ENCODE data around the gene HBP1. TPM values are rescaled to one million over a fixed set of nuclear protein-coding genes. Genes with fewer than 3 reads are reported as not detected.

Gene HBP1
- total and polyA plus RNA-seq, 2 of the 8 experiments (the other 6 are each of a cell fraction or from before 2014, with no cell fraction given): 28.9 to 29.2 TPM

DNA sequence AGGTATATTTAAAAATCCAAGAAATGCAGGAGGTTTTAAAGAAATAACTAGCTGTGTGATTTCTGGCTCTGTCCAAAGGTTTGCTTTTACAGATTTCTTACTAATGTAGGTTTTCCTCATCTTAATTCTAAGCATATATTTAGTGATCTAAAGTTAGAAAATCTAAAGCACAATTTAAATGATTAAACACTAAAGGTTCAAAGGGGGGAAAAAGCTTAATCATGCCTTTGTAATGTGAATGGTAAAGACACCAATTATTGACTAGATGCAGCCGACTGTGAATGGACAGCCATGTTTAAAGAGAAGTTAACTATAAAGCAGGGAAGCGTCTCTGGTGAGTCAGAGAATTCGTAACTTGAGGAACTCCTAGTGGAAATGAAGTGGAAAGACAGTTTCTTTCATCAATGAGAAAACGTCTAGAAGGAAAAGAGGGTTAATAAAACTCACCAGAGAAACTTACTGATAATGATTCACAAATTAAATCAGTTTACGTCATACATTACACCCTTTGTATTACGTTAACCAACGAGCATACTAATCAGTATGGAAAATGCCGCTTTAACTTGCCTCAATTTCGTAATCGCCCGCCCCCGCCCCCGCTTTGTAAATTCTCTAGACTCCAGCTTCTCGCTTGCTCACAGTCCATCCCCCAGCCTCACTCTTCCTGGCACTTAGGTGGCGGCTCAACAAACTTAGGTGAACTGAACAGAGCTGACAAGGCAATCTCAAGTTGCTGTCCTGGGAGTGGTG, 1.1 kb upstream of the HBP1 start (continued):
- TF ChIP-seq TBP (IDR thresholded peaks at IDR 0.05; ENCODE audit: low read depth, low read length) (peak; percentile 66), TCF12 (IDR thresholded peaks at IDR 0.05; ENCODE audit: low read depth, low read length) (no peak), CBX8 (IDR thresholded peaks at IDR 0.05; ENCODE audit: borderline replicate concordance, low read depth, low read length) (no peak), HDAC6 (IDR thresholded peaks at IDR 0.05; ENCODE audit: low read depth, low read length) (no peak), POLR2A (IDR thresholded peaks at IDR 0.05; ENCODE audit: control extremely low read depth in 1 of 2, low read depth in 2 of 2, low read length in 2 of 2) (peak in 1 of 2 experiments; percentile 96; a peak in 2 of 3 replicates), TAF1 (IDR thresholded peaks at IDR 0.05; ENCODE audit: low read depth, low read length) (0 out of 2 replicates have a peak, but pooled peaks have one; percentile 63), POU5F1 (IDR thresholded peaks at IDR 0.05; ENCODE audit: low read depth, low read length) (no peak), ATF2 (IDR thresholded peaks at IDR 0.05; ENCODE audit: low read length) (0 out of 2 replicates have a peak, but pooled peaks have one; percentile 17), KDM4A (IDR thresholded peaks at IDR 0.05; ENCODE audit: low read depth, low read length, severe bottlenecking) (no peak), BACH1 (IDR thresholded peaks at IDR 0.05; ENCODE audit: low read length) (no peak), CTBP2 (IDR thresholded peaks at IDR 0.05; ENCODE audit: borderline replicate concordance, insufficient read depth, insufficient read length, low read length) (no peak), SIN3A (conservative IDR thresholded peaks at IDR 0.05 in 1 of 2, IDR thresholded peaks at IDR 0.05 in 1 of 2; ENCODE audit: low read depth in 1 of 2, low read length in 2 of 2) (0 out of 4 replicates have a peak, but pooled peaks of 1 of the 2 experiments have one; percentile 21)

Measured in H1 (cell line).